ENCODE results near the gene NUP85.

The NUP85 gene

GRCh38 chr17:75207760-75208159, 2.3 kb downstream of the NUP85 start:
- FAIRE-seq (no peak), DNase-seq (ENCODE audit: insufficient read length) (no peak)
- TF ChIP-seq POLR2AphosphoS5 (IDR thresholded peaks at IDR 0.05; ENCODE audit: low read depth, low read length) (no peak), POLR2A (IDR thresholded peaks at IDR 0.05; ENCODE audit: low read depth, low read length) (no peak), TAF1 (IDR thresholded peaks at IDR 0.05; ENCODE audit: borderline replicate concordance, low read depth, low read length) (no peak)

GRCh38 chr17:75208161-75208560, 2.7 kb downstream of the NUP85 start:
- DNase-seq (ENCODE audit: insufficient read length) (no peak), FAIRE-seq (no peak)
- TF ChIP-seq TAF1 (IDR thresholded peaks at IDR 0.05; ENCODE audit: borderline replicate concordance, low read depth, low read length) (no peak), POLR2AphosphoS5 (IDR thresholded peaks at IDR 0.05; ENCODE audit: low read depth, low read length) (no peak), POLR2A (IDR thresholded peaks at IDR 0.05; ENCODE audit: low read depth, low read length) (no peak)

GRCh38 chr17:75209061-75209460, 3.6 kb downstream of the NUP85 start:
- no peak for DNase-seq (ENCODE audit: insufficient read length)
- TF ChIP-seq TAF1 (IDR thresholded peaks at IDR 0.05; ENCODE audit: borderline replicate concordance, low read depth, low read length) (no peak), POLR2A (IDR thresholded peaks at IDR 0.05; ENCODE audit: low read depth, low read length) (no peak), POLR2AphosphoS5 (IDR thresholded peaks at IDR 0.05; ENCODE audit: low read depth, low read length) (no peak)
- FAIRE-seq = no peak

- FAIRE-seq = no peak
- no peak for DNase-seq (ENCODE audit: insufficient read length)
- TF ChIP-seq TAF1 (IDR thresholded peaks at IDR 0.05; ENCODE audit: borderline replicate concordance, low read depth, low read length) = no peak
- no peak for TF ChIP-seq POLR2A (IDR thresholded peaks at IDR 0.05; ENCODE audit: low read depth, low read length)
- TF ChIP-seq POLR2AphosphoS5 (IDR thresholded peaks at IDR 0.05; ENCODE audit: low read depth, low read length) = no peak
Observed at GRCh38 chr17:75218131-75218530, 12.7 kb downstream of the NUP85 start.

- no peak for TF ChIP-seq TAF1 (IDR thresholded peaks at IDR 0.05; ENCODE audit: borderline replicate concordance, low read depth, low read length)
- TF ChIP-seq POLR2AphosphoS5 (IDR thresholded peaks at IDR 0.05; ENCODE audit: low read depth, low read length) = no peak
- TF ChIP-seq POLR2A (IDR thresholded peaks at IDR 0.05; ENCODE audit: low read depth, low read length) = no peak
- DNase-seq (ENCODE audit: insufficient read length) (no peak), FAIRE-seq (no peak)
Observed at GRCh38 chr17:75219815-75220214, 14.3 kb downstream of the NUP85 start.

GRCh38 chr17:75225016-75225415, 19.5 kb downstream of the NUP85 start:
- FAIRE-seq = no peak
- DNase-seq (ENCODE audit: insufficient read length) = no peak
- TF ChIP-seq TAF1 (IDR thresholded peaks at IDR 0.05; ENCODE audit: borderline replicate concordance, low read depth, low read length) = no peak
- TF ChIP-seq POLR2AphosphoS5 (IDR thresholded peaks at IDR 0.05; ENCODE audit: low read depth, low read length) = no peak
- no peak for TF ChIP-seq POLR2A (IDR thresholded peaks at IDR 0.05; ENCODE audit: low read depth, low read length)

GRCh38 chr17:75227729-75228128, 22.2 kb downstream of the NUP85 start:
- FAIRE-seq (no peak), DNase-seq (ENCODE audit: insufficient read length) (no peak)

GRCh38 chr17:75228305-75228704, 22.8 kb downstream of the NUP85 start:
- no peak for FAIRE-seq
- no peak for DNase-seq (ENCODE audit: insufficient read length)
- no peak for TF ChIP-seq POLR2AphosphoS5 (IDR thresholded peaks at IDR 0.05; ENCODE audit: low read depth, low read length)
- TF ChIP-seq POLR2A (IDR thresholded peaks at IDR 0.05; ENCODE audit: low read depth, low read length) = no peak
- TF ChIP-seq TAF1 (IDR thresholded peaks at IDR 0.05; ENCODE audit: borderline replicate concordance, low read depth, low read length) = no peak

More at GRCh38 chr17:75227729-75228128, 22.2 kb downstream of the NUP85 start:
- TF ChIP-seq POLR2AphosphoS5 (IDR thresholded peaks at IDR 0.05; ENCODE audit: low read depth, low read length) (no peak), POLR2A (IDR thresholded peaks at IDR 0.05; ENCODE audit: low read depth, low read length) (no peak)

- DNase-seq (ENCODE audit: insufficient read length) (no peak), FAIRE-seq (no peak)
- TF ChIP-seq POLR2AphosphoS5 (IDR thresholded peaks at IDR 0.05; ENCODE audit: low read depth, low read length) (no peak), POLR2A (IDR thresholded peaks at IDR 0.05; ENCODE audit: low read depth, low read length) (no peak), TAF1 (IDR thresholded peaks at IDR 0.05; ENCODE audit: borderline replicate concordance, low read depth, low read length) (no peak)
Observed at GRCh38 chr17:75228847-75229246, 23.4 kb downstream of the NUP85 start.

- TF ChIP-seq POLR2A (IDR thresholded peaks at IDR 0.05; ENCODE audit: low read depth, low read length) (no peak), TAF1 (IDR thresholded peaks at IDR 0.05; ENCODE audit: borderline replicate concordance, low read depth, low read length) (no peak), POLR2AphosphoS5 (IDR thresholded peaks at IDR 0.05; ENCODE audit: low read depth, low read length) (no peak)
- FAIRE-seq (no peak), DNase-seq (ENCODE audit: insufficient read length) (no peak)
Observed at GRCh38 chr17:75231071-75231470, 25.6 kb downstream of the NUP85 start.

GRCh38 chr17:75231741-75232464, 26.4 kb downstream of the NUP85 start:
- FAIRE-seq = no peak
- TF ChIP-seq POLR2AphosphoS5 (IDR thresholded peaks at IDR 0.05; ENCODE audit: low read depth, low read length) (no peak), TAF1 (IDR thresholded peaks at IDR 0.05; ENCODE audit: borderline replicate concordance, low read depth, low read length) (no peak), POLR2A (IDR thresholded peaks at IDR 0.05; ENCODE audit: low read depth, low read length) (no peak)
- DNase-seq (ENCODE audit: insufficient read length) = no peak

GRCh38 chr17:75232786-75233185, 27.3 kb downstream of the NUP85 start:
- DNase-seq (ENCODE audit: insufficient read length) (no peak), FAIRE-seq (no peak)
- TF ChIP-seq POLR2AphosphoS5 (IDR thresholded peaks at IDR 0.05; ENCODE audit: low read depth, low read length) (no peak; the same call in 1 of the 2 replicates), TAF1 (IDR thresholded peaks at IDR 0.05; ENCODE audit: borderline replicate concordance, low read depth, low read length) (no peak), POLR2A (IDR thresholded peaks at IDR 0.05; ENCODE audit: low read depth, low read length) (no peak)

Data from GM12892 (cell line).